Inferior parietal cortex (tissue), 1 donor: Measurements from ENCODE around the gene P2RX2.
A peak's percentile ranks its signal among the peaks of the same experiment; 100 is the strongest.

Source experiments
- DNase-seq: peaks from one replicate; pipeline ENCODE4 v3.0.0-alpha.2; 2016; ENCODE audit errors: extremely low spot score

The P2RX2 gene

DNA sequence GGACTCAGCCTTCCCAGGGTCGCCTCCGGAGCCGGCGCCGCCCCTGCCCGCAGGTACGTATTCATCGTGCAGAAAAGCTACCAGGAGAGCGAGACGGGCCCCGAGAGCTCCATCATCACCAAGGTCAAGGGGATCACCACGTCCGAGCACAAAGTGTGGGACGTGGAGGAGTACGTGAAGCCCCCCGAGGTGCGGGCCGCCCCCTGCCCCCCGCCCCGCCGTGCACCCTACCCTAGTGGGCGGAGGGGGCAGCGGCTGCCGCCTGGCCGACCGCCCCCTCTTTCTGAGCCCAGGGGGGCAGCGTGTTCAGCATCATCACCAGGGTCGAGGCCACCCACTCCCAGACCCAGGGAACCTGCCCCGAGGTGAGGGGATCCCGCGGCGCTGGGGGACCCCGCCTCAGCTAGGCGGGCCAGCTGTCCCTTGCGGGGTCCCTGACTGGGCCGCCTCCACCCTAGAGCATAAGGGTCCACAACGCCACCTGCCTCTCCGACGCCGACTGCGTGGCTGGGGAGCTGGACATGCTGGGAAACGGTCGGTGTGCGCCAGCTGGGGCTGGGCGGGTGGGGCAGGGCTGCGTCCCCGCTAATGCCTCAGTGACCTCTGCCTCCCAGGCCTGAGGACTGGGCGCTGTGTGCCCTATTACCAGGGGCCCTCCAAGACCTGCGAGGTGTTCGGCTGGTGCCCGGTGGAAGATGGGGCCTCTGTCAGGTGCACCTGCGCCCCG, 973 bp downstream of the P2RX2 start:
- DNase-seq, result no peak

GRCh38 chr12:132620113-132620898, 1.7 kb downstream of the P2RX2 start:
- no peak for DNase-seq

DNA sequence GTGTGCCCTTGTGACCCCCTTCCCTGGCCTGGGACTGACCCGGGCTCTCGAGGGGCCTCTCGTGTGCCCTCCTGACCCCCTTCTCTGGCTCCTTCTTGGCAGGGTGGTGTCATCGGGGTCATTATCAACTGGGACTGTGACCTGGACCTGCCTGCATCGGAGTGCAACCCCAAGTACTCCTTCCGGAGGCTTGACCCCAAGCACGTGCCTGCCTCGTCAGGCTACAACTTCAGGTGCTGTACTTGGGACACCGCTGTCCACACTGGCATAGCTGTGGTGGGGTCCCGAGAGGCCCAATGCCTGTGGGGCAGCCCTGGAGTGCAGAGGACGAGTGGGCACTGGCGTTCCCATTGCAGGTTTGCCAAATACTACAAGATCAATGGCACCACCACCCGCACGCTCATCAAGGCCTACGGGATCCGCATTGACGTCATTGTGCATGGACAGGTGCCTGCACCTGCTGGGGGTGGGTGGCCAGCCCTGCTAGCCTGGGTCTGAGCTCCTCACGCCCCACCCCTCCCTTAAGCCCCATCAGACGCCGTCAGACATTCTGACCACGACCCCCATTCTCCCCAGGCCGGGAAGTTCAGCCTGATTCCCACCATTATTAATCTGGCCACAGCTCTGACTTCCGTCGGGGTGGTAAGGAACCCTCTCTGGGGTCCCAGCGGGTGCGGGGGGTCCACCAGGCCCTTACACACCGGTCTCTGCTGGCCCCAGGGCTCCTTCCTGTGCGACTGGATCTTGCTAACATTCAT, 2.5 kb downstream of the P2RX2 start:
- DNase-seq, result no peak

DNA sequence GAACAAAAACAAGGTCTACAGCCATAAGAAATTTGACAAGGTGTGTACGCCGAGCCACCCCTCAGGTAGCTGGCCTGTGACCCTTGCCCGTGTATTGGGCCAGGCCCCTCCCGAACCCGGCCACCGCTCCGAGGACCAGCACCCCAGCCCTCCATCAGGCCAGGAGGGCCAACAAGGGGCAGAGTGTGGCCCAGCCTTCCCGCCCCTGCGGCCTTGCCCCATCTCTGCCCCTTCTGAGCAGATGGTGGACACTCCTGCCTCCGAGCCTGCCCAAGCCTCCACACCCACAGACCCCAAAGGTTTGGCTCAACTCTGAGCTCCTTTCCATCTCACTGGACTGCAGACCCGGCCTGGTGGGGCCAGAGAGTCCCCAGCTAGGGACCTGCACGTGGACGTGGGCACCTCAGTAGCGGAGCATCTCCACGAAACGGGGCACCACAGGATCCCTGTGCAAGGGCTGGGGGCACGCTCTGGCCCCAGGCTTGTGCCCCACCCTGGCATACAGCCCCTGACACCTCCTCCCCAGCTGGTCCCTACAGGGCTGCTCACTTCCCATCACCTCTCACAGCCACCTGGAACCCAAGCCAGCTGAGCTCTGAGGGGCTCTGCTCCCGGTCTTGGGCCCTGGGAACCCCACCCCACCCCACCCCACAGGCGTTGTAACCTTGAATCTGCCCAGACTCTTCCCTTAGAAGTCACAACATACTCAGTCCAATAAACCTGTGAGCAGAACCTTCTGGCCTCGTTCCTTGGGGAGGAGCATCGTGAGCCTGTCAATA, 3.3 kb downstream of the P2RX2 start:
- no peak for DNase-seq

DNA sequence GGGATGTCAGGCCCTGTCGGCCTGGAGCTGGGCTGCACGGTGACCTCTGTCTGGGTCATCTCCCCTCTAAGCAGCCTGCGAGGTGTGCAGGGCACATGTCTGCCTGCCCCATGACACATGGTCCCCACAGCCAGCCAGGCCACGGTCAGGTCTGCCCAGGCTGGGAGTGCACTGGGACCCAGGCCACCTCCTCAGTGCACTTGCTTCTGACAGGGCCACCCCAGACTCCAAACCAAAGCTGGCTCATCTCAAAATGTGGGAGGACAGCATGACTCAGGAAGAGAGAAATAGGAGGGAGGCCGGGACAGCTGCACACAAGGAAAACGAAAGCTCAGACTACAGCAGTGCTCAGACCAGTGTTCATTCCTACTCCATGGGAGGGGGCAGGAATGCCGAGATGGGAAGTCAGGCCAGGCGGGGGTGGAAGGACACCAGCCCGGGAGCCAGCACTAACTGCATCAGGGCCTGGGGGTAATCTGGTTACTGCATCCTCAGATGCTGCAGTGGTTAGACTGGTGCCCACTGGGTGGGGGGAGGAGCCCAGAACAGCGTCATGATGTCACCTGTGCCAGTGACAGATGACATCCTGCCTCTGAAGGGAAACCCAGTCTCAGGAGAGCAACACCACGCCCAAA, 4.0 kb downstream of the P2RX2 start:
- peak; percentile 11 for DNase-seq

- DNase-seq, result no peak
Observed at GRCh38 chr12:132623072-132623869, 4.7 kb downstream of the P2RX2 start.

DNA sequence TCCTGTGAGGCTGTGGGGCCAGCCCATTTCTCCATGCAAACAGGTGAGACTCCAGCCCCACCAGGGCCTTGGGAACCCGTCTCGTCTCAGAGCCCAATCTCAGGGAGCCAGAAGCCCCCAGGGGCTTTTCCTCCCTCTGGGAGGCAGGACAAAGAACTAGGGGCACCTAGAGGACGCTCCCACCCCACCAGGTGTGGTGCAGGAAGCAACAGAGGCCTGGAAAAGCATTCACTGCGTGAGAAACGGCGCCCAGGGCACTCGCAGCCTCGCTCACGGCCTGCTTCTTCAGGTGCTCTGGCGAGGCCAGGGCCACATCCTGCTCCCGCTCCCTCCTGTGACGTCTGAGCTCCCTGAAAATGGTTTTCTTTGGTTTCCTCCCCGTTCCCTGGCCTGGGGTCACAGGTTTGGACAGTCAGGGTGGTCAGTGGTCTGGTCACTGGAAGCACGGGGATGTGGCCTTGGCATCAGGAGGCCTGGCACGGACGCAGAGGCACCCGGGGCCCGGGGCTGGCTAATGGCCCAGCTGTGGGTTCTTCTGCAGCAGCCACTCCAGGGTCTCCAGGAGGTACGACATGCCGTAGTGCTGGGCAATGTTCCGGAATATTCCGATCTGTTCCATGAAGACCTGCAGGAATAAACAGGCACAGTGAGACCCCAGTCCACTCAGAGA, 5.7 kb downstream of the P2RX2 start:
- no peak for DNase-seq

DNA sequence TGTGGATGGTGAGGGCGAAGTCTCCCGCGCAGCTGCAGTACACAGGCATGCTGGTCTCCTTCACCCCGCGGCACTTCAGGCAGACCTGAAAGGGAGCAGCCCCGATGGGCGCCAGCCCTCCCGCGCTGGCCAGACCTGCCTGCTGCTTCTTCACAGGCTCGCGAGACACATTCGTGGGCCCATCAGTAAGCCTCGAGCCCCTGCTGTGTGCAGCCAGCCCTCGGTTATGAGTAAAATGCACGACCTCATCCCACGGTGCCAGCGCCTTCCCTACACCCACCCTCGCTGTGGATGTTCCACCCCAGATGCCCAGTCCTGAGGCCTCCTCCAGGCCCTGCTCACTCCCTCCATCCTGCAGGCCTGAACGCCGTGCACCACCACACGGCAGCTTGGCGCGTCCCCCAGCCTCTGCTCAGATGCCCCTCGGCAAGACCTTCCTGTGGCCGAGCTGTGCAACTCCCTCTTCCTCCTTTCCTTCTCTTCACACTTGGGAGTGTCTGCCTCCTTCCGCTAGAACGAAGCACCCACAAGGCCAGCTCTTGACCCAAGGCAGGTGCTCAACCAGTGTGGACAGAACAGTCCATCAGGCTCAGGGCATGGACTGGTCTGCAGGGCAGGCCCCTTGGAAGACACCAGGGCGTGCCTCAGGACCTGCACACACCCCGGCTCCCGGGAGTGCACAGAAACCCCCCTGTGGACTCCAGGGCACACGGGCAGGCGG, 6.5 kb downstream of the P2RX2 start:
- DNase-seq, result no peak

DNA sequence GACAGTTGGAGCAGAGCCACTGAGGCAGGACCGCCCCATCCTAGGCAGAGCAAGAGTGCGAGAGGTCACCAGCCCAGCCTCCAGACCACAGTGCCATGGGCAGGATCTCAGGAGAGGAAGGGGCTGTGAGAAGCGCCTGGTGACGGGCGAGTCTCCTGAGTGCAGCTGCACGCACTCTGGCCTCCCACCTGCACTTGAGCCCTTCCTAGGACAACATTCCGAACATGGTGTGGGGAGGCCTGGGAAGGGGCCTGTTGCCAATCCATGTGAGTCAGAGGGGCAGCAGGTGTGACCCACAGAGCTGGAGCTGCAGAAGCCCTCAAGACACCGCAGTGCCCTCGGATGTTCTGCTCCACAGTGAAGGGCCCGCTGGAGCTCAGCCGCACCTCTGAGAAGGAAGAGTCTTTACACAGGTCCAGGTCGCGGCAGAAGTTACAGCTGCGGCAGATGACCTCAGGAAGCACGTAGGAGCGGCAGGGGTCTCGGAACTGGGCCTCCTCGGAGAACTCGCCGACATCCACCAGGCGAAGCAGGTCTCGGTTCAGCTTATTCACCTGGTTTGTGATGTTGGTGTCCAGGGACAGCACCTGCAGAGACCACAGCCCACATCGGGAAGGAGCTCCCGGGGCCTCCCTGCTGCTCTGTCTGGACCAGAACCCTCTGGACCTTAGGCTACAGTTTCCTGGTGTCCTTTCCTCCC, 7.3 kb downstream of the P2RX2 start:
- no peak for DNase-seq

GRCh38 chr12:132629330-132629729, 10.8 kb downstream of the P2RX2 start:
- DNase-seq, result no peak

- DNase-seq, result no peak
Observed at GRCh38 chr12:132630672-132631071, 12.1 kb downstream of the P2RX2 start.

DNA sequence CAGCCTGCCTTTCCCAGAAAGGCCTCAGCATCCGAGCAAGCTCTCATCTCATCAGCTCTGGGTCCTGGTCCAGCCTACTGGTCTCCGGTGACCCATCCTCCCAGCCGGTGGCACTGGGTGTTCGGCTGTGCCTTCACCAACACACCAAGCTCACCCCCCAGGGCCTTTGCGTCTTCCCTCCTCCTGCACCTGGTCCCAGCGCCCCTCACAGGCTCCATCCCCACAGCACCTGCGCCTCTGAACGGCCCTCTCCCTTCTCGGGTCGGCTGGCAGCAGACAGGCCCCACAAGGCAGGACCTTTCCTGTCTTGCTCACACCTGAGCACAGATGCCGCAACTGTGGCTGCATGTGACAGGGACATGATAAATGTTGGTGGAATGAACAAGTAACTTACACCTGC, 13.1 kb downstream of the P2RX2 start:
- DNase-seq, result no peak

- DNase-seq, result no peak
Observed at GRCh38 chr12:132632521-132633228, 14.1 kb downstream of the P2RX2 start.

DNA sequence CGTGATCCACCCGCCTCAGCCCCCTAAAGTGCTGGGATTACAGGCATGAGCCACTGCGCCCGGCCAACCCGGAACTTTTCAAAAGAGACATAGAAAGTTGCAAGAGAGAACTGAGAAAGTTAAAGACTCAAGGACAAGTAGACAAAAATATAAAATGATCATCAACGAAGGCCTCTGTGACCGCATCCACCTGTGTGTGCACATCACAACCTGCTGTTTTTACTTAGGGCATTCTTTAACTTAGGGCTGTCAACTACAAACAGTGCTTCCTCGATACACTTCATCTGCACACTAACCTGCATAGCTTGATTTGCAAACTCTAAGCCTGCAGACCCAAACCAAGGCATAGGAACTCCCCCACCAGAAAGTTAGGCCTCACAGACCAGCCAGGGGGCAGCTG, 14.8 kb downstream of the P2RX2 start:
- no peak for DNase-seq

DNA sequence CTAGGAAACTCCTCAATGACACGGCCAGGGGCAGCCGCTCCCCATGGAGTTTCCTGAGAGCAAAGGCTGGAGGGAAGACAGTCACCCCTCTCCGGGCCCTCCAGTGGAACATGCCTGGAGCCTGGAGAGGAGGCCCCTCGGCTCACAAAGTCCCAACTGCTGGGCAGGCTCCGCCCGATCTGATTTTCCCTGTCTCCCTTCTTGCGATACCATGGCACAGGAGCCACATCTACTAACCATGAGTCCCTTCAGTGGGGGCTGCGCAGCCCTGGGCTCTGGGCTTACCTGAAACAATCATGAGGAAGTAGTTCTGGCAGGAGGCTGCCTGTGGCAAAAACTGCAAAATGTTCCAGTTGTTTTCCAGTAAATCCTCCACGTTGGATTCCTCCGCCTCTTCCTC, 15.3 kb downstream of the P2RX2 start:
- no peak for DNase-seq

DNA sequence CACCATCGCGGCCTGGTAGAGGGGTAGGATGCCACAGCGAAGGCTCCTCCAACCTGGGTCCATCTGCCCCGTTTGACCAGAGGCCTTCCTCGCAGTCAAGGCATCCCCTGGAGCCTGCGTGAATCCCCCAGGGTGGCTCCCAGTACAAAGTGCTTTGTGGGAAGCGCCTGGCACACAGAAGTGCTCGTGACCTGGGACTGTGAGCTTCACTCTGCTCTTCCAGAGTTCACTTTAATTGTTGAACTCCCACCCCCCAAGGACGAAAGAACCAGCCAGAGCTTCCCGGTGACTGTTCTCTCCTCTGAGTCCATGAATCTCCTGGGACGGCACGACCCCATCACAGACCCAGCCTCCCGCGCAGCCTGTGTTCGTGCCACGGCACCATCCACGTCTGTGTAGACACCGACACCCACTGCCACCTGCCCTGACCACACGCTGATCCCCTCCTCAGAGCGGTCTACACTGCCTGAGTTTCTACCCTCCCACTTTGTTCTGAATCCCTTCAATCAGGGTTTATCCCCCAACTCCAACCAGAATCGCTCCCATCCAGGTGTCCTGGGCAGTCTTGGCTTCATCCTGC, 15.9 kb downstream of the P2RX2 start:
- no peak for DNase-seq

DNA sequence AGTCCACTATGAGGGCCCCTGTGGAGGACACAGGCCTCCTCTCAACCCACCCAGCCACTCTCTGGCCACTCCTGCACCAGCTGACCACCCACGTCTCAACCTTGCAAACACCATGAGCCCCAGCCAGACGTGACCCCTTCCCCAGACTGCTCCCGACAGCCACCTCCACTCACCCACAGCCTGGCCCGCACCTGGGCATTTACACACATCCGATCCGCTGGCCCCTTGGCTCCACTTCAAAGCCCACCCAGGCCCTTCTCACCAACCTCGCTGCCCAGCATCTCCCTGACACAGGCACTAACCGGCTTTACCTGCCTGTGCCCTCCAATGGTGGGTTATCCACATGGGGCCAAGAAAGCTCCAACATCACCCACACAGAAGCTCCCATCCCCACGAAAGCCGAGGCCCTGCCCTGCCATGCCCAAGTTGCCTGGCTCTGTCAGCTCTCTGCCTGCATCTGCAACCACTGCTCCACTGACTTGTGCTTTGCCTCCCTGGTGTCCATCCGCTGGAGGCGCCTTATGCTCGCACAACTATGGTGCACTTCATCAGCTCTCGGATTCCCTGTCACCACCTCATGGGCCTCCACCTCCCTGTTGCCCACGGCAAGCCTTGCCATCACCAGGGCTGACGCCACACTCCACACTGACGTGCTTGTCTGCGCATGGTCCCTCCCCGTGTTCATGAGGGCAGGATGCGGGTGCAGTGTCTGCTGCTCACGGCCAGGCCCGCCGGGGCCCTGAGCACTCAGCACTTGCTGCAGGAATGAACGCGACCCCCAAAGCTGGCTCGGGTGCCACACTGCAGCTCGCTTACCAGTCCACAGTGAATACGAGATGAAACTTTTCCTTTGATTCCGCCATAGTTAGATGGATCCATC, 16.7 kb downstream of the P2RX2 start:
- no peak for DNase-seq
